Measurements from ENCODE around the gene MICU1.
A peak's percentile ranks its signal among the peaks of the same experiment; 100 is the strongest.
"Not testable (repeated sequence)": the region's sequence is repeated elsewhere in the genome, so short reads cannot be mapped to it uniquely, and the experiment has no call there.

The MICU1 gene

DNA sequence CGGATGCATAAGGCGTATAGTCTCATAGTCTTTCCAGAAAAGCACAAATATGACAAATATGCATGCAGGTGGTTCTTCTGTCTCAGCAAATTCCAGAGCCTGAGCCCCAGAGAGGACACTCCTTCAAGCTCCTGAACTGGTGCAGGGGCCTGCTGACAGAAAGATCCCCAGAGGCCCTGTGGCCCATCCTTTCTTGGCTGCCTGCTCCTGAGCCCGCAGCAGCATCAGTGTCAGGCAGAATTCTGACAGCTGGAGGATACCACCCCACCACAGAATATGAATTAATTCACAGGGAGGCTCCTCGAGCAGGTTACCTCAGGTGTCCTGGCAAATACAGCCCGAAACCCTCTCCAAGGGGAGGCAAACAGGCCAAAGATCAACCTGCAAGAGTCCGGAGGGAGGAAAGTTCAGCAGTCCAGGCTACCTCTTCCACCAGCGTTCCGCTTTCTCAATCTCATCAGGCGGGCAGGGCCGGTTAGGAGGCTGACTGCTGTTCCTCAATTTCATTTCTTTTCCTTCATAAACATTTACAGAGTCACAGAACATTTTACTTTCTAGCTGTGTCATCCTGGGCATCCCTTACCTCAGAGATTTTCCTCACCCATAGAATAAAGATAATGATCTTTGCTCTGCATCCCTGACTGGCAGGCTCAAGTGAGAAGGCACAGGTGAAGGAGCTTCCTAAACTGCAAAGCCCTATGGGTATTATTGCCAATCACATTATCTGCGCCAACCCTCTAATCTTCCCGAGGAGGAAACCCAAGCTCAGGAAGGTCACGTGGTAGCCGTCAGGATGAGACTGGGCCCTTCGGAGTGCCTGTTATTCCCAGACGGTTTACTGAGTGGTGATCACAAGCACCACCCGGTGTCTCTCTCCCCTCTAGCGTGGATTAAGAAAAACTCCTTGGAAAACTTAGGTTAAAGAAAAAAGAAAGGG is 272.6 kb downstream of the MICU1 start:
- peak overlapping the region; percentile 86 for H3K4me3 ChIP-seq (ENCODE audit: low read depth, low read length)
- DNase-seq (ENCODE audit: low read depth) = no peak
- no peak for TF ChIP-seq CTCF (IDR thresholded peaks at IDR 0.05; ENCODE audit: insufficient read depth, low read depth, low read length, missing control alignments)

DNA sequence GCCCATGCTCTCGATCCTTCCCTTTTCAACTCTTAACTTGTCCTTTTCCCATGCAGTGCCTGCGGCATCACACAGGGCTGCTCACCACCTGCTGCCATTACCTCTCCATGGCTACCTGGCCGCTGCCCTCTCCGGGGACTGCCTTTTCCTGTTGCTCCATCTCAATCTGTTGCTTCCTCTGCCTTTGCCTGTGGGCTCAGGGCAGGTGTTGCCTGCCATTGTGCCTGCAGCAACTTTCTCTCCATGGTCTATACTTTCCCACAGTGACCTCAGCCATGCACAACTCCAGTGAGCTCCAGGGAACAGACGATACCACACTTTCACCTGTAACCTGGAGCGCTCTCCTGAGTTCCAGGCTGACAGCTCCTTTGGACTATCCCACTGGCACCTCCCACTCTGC is 274.4 kb downstream of the MICU1 start:
- no peak for TF ChIP-seq CTCF (IDR thresholded peaks at IDR 0.05; ENCODE audit: insufficient read depth, low read depth, low read length, missing control alignments)
- no peak for DNase-seq (ENCODE audit: low read depth)
- H3K4me3 ChIP-seq (ENCODE audit: low read depth, low read length) = no peak overlapping the region

GRCh38 chr10:72349438-72349837 is 276.4 kb downstream of the MICU1 start:
- no peak for TF ChIP-seq CTCF (IDR thresholded peaks at IDR 0.05; ENCODE audit: insufficient read depth, low read depth, low read length, missing control alignments)
- H3K4me3 ChIP-seq (ENCODE audit: low read depth, low read length) = no peak overlapping the region
- DNase-seq (ENCODE audit: low read depth) = no peak

DNA sequence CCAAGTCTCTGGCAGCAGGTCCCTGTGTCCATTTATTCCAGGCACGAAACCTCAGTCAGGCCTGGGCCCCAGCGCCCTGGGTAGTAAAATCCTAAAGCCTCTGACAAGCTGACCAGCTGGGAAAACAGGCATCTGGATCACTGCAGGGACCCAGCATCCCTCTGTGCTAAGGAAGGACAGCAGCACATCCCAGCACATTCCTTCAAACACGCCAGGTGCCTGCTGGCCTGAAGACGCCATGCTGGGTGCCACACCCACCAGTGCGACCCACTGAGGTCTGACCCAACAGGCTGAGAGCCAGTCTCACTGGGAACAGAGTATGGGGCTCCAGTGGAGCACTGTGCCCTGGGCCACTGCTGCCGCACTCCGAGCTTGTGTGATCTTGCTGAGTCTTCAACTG is 277.6 kb downstream of the MICU1 start:
- DNase-seq (ENCODE audit: low read depth) = no peak
- no peak for TF ChIP-seq CTCF (IDR thresholded peaks at IDR 0.05; ENCODE audit: insufficient read depth, low read depth, low read length, missing control alignments)
- H3K4me3 ChIP-seq (ENCODE audit: low read depth, low read length) = no peak overlapping the region

- not testable (repeated sequence) for H3K4me3 ChIP-seq (ENCODE audit: low read depth, low read length); DNase-seq (ENCODE audit: low read depth)
Observed at GRCh38 chr10:72346117-72346516, 279.8 kb downstream of the MICU1 start.

- H3K4me3 ChIP-seq (ENCODE audit: low read depth, low read length) = no peak overlapping the region
- TF ChIP-seq CTCF (IDR thresholded peaks at IDR 0.05; ENCODE audit: insufficient read depth, low read depth, low read length, missing control alignments) = no peak
- peak; percentile 74 for DNase-seq (ENCODE audit: low read depth)
Observed at GRCh38 chr10:72344932-72345331, 280.9 kb downstream of the MICU1 start.

DNA sequence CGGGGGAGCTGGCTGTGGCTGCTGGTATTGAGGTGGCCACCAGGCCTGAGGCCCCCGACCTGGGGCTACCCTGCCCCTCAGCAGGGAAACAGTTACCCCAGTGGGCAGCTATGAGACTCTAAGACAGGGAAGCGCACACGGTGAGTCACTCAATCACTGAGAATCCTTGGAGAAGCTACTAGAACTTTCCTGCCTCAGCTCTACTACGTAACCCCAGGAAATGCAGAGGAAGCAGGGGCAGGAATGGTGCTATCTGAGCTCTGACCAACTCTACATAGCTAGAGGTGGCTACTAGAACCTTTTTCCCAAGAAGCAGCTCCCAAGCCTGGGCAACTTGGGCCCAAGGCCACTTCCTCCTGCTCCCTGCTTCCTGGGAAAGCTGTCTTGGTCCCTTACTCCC is 283.0 kb downstream of the MICU1 start:
- no peak overlapping the region for H3K4me3 ChIP-seq (ENCODE audit: low read depth, low read length)
- DNase-seq (ENCODE audit: low read depth) = no peak
- TF ChIP-seq CTCF (IDR thresholded peaks at IDR 0.05; ENCODE audit: insufficient read depth, low read depth, low read length, missing control alignments) = no peak
